Spleen (tissue), 11 donors: Measurements from ENCODE around the gene TOM1L1. TPM values are rescaled to one million over a fixed set of nuclear protein-coding genes. Genes with fewer than 3 reads are reported as not detected.

ENCODE experiments used
- DNase-seq: peaks from one replicate; pipeline ENCODE4 v3.0.0-alpha.2; 2020
- H3K27ac ChIP-seq, 8 donors: fragments of 200-600 bp; sonication (generic) in 7 of 8; 1 replicate in 4 of 8; 2 replicates in 4 of 8; pipeline versions ENCODE4 v1.5.0 to v1.8.0; 2016 to 2021; ENCODE audit warnings: inconsistent platforms in 4 of 8, mild to moderate bottlenecking in 4 of 8, moderate library complexity in 1 of 8
- H3K27me3 ChIP-seq, 7 donors: fragments of 200-600 bp; sonication (generic) in 6 of 7; replicated peaks in 1 of 7; 1 replicate in 4 of 7; 2 replicates in 3 of 7; pipeline versions ENCODE4 v1.5.0 to v1.8.0; 2016 to 2021; ENCODE audit warnings: inconsistent platforms in 3 of 7, mild to moderate bottlenecking in 1 of 7
- H3K36me3 ChIP-seq, 6 donors: fragments of 200-600 bp; sonication (generic) in 5 of 6; 1 replicate in 4 of 6; 2 replicates in 2 of 6; pipeline versions ENCODE4 v1.5.0 to v1.8.0; 2016 to 2021; ENCODE audit warnings: inconsistent platforms in 2 of 6
- H3K4me1 ChIP-seq, 6 donors: fragments of 200-600 bp; sonication (generic) in 5 of 6; 1 replicate in 3 of 6; 2 replicates in 3 of 6; pipeline versions ENCODE4 v1.5.0 to v1.8.0; 2016 to 2021; ENCODE audit warnings: inconsistent platforms in 3 of 6
- H3K4me3 ChIP-seq, 8 donors: fragments of 200-600 bp; sonication (generic) in 7 of 8; 1 replicate in 4 of 8; 2 replicates in 4 of 8; pipeline versions ENCODE4 v1.5.0 to v1.8.0; 2016 to 2021; ENCODE audit warnings: inconsistent platforms in 4 of 8, mild to moderate bottlenecking in 4 of 8, moderate library complexity in 2 of 8
- H3K9me3 ChIP-seq, 8 donors: fragments of 200-600 bp; sonication (generic) in 7 of 8; 1 replicate in 4 of 8; 2 replicates in 4 of 8; pipeline versions ENCODE4 v1.5.0 to v1.8.0; 2016 to 2021; ENCODE audit warnings: inconsistent platforms in 4 of 8
- CTCF ChIP-seq, 11 experiments: fragments of 200-600 bp in 7 of 11; fragments of 450-650 bp in 4 of 11; sonication (generic) in 4 of 11; IDR thresholded peaks in 8 of 11; conservative IDR thresholded peaks in 3 of 11; 1 replicate in 7 of 11; 2 replicates in 4 of 11; pipeline versions ENCODE4 v1.4.0 to v1.8.0; 2016 to 2021; ENCODE audit warnings: antibody characterized with exemption in 11 of 11, inconsistent platforms in 4 of 11, mild to moderate bottlenecking in 1 of 11
- POLR2A ChIP-seq, 3 donors: fragments of 450-650 bp; IDR thresholded peaks; one replicate each; pipeline ENCODE4 v1.5.1; 2017; ENCODE audit warnings: antibody characterized with exemption in 3 of 3, mild to moderate bottlenecking in 1 of 3
- POLR2AphosphoS5 ChIP-seq, 3 donors: sonication (generic); formaldehyde crosslinking; IDR thresholded peaks; one replicate each; pipeline ENCODE4 v1.5.1; 2017; ENCODE audit warnings: antibody characterized with exemption in 3 of 3
- WGBS, 5 donors: extraction: QIAGEN DNeasy Blood & Tissue Kit in 3 of 5; methylation state at CpG; one replicate each; pipeline versions ENCODE4 v1.1.5 to v1.1.7; 2013 to 2018; 5-methylcytosine and 5-hydroxymethylcytosine counted together
- intact Hi-C: fragments of 100-400 bp; cut with DNase I; formaldehyde crosslinking; loops from one replicate; pipeline ENCODE4 v1.15.0; 2023; ENCODE audit warnings: low total_unique reads
- polyA plus RNA-seq, 3 donors: library from polyadenylated mRNA; stranded (reverse); fragments of 200-250 nt; gene quantifications; one replicate each; pipeline ENCODE4 v1.2.1, GENCODE V29; 2013
- total RNA-seq, 7 donors: library from RNA; depleted of rRNA in 3 of 7; stranded (reverse); fragments of >200 nt in 3 of 7; fragmentation: NEBNext Ultra II Directional in 4 of 7; extraction: Animal tissue kit (Norgen Biotek cat#: 25700) in 4 of 7; gene quantifications; one replicate each; pipeline versions ENCODE4 v1.1.0 to v1.2.1, GENCODE V29; 2016 to 2021
- donor health status: healthy with polysubstance abuse.
- donor health status: DM: no; HTN: no; CAD: no; lungs with moderate emphysema.
- donor health status: DM: no; HTN: no; CAD: no.
- donor health status: Bipolar disorder and iron deficiency.
- donor health status: healthy.
- donor health status: DM: no; HTN: no; CAD: no.
- donor health status: DM: yes; HTN: yes; CAD: no.

The TOM1L1 gene
- total and polyA plus RNA-seq, 10 donors, result 2.3 to 14.3 (median 4.2) TPM

GRCh38 chr17:54920819-54921218 is 20.2 kb downstream of the TOM1L1 start:
- Histone ChIP-seq H3K27me3 (no peaks in the 10 kb centered on the region), H3K27ac (no peak overlapping the region), H3K4me3 (no peak overlapping the region), H3K4me1 (no peaks in the 10 kb centered on the region), H3K36me3 (peaks cover 0 to 10% (median 0%) of the 10 kb centered on the region in 6 donors), H3K9me3 (peaks cover 0 to 20% (median 13%) of the 10 kb centered on the region in 8 donors)
- 83 to 89% (median 86%) methylated on average over 6 of the region's 6 CpGs for WGBS, 5 donors
- intact Hi-C loops, result no loop called here
- TF ChIP-seq POLR2AphosphoS5 (IDR thresholded peaks at IDR 0.05) (no peak), CTCF (IDR thresholded peaks at IDR 0.05 in 8 of 11, conservative IDR thresholded peaks at IDR 0.05 in 3 of 11) (no peak), POLR2A (IDR thresholded peaks at IDR 0.05) (no peak)
- no peak for DNase-seq

- H3K9me3 ChIP-seq, result no peaks in the 10 kb centered on the region
- no peaks in the 10 kb centered on the region for H3K4me1 ChIP-seq
- no peak overlapping the region for H3K4me3 ChIP-seq
- H3K27ac ChIP-seq, result no peak overlapping the region
- 83 to 98% (median 92%) methylated on average over 5 of the region's 5 CpGs for WGBS, 5 donors
- intact Hi-C loops, result no loop called here
- H3K27me3 ChIP-seq, result no peaks in the 10 kb centered on the region
- no peaks in the 10 kb centered on the region for H3K36me3 ChIP-seq
- no peak for TF ChIP-seq CTCF (IDR thresholded peaks at IDR 0.05 in 8 of 11, conservative IDR thresholded peaks at IDR 0.05 in 3 of 11)
- no peak for TF ChIP-seq POLR2AphosphoS5 (IDR thresholded peaks at IDR 0.05)
- no peak for TF ChIP-seq POLR2A (IDR thresholded peaks at IDR 0.05)
- no peak for DNase-seq
Measured at GRCh38 chr17:54924405-54924804, 23.8 kb downstream of the TOM1L1 start.

DNA sequence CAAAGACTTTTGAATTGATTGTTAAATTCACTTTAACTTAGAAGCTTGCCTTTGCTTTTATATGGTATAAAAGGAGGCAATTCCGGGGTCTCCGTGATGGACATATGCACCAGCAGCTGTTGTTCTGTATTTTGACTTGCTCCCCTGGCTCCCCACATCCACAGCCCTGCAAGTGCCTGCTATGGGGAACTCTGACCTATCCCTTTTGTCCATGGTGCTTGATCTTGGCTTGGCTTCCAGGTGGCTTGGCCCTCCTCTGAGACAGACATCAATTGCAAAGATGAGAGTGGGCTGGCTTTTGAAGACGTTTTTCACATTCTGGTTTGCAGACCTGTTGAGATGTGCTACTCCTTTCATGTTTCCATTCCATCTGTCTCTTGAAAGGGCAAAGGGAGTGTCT is 26.9 kb downstream of the TOM1L1 start:
- TF ChIP-seq POLR2AphosphoS5 (IDR thresholded peaks at IDR 0.05), result no peak
- TF ChIP-seq CTCF (IDR thresholded peaks at IDR 0.05 in 8 of 11, conservative IDR thresholded peaks at IDR 0.05 in 3 of 11), result no peak
- no peak for TF ChIP-seq POLR2A (IDR thresholded peaks at IDR 0.05)
- Histone ChIP-seq H3K9me3 (no peaks in the 10 kb centered on the region), H3K4me3 (no peak overlapping the region), H3K36me3 (no peaks in the 10 kb centered on the region), H3K4me1 (no peaks in the 10 kb centered on the region), H3K27ac (no peak overlapping the region), H3K27me3 (no peaks in the 10 kb centered on the region)
- 64 to 75% (median 65%) methylated on average over 3 of the region's 3 CpGs for WGBS, 5 donors
- DNase-seq, result no peak
- intact Hi-C loops, result no loop called here

DNA sequence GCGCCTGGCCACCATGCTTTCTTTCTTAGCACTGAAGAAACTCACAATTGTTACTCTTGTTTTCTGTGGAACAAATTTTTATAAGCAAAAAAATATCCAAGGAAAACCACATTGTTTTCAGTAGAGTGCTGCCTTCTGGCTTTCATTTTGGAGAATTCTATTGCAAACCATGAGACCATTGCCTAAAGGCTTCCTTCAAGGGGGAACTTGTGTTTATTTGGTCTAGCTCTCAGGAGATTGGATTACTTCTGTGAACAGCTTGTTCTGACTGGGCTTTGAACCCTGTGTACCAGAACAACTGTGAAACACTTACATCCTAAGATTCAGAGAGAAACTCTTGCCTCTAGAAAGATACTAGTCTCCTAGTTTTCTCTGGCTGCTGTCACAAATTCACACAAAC is 32.1 kb downstream of the TOM1L1 start:
- no peaks in the 10 kb centered on the region for H3K9me3 ChIP-seq
- DNase-seq, result no peak
- H3K4me3 ChIP-seq, result no peak overlapping the region
- WGBS, 5 donors, result 0 to 100% (median 95%) methylated on average over 1 of the region's 1 CpG
- no peaks in the 10 kb centered on the region for H3K4me1 ChIP-seq
- TF ChIP-seq POLR2AphosphoS5 (IDR thresholded peaks at IDR 0.05) (no peak), POLR2A (IDR thresholded peaks at IDR 0.05) (no peak), CTCF (IDR thresholded peaks at IDR 0.05 in 8 of 11, conservative IDR thresholded peaks at IDR 0.05 in 3 of 11) (no peak)
- no peaks in the 10 kb centered on the region for H3K27me3 ChIP-seq
- intact Hi-C loops, result no loop called here
- H3K36me3 ChIP-seq, result no peaks in the 10 kb centered on the region
- no peak overlapping the region for H3K27ac ChIP-seq
